T-helper 2 cell treated with Interferon-gamma antibody and Interleukin-4, amounts not matched to agents 100 ng/mL and 5 ng/mL, for 36 hours (primary cell): ENCODE results near the gene GEN1. TPM values are rescaled to one million over a fixed set of nuclear protein-coding genes. Genes with fewer than 3 reads are reported as not detected.
"Not testable (repeated sequence)": the region's sequence is repeated elsewhere in the genome, so short reads cannot be mapped to it uniquely, and the experiment has no call there.

Experiments used
- intact Hi-C: fragments of 100-400 bp; cut with micrococcal nuclease; formaldehyde crosslinking; loops from one replicate; pipeline ENCODE4 v1.15.1; 2023
- total RNA-seq: library from RNA; stranded (reverse); gene quantifications from 2 replicates; pipeline ENCODE4 v1.2.3, GENCODE V29; 2022

GEN1 gene
- total RNA-seq, 1 donor from 2014 or later: 41.8 TPM

- intact Hi-C loops: no loop called here
Observed at GRCh38 chr2:17821535-17822444, 67.9 kb downstream of the GEN1 start.

DNA sequence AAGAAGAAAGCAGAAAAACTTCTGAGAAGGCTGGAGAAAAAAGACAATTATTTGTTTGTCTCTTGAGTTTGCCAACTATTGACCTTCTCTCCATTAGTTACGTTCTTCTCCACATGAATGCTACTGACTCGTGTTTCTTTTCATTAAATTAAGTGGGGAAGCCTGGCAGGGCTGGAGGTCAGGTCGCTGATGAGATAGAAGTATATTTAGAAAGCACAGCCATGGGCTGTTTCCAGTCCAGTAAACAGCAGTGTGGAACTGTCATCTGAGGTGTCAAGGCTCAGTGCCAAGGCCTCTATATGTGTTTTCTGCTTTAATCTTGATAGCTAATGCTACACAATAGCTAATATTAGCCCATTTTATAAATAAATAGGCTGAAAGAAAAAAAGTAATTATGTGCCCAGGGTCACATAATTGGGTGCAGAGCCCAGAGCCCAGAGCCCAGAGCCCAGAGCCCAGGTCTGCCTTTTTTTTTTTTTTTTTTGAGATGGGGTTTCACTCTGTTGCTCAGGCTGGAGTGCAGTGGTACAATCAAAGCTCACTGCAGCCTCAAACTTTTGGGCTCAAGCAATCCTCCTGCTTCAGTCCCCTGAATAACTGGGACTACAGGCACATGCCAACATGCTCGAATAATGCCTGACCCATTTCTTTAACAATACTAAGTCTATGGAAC, 68.6 kb downstream of the GEN1 start:
- intact Hi-C loops: no loop called here

DNA sequence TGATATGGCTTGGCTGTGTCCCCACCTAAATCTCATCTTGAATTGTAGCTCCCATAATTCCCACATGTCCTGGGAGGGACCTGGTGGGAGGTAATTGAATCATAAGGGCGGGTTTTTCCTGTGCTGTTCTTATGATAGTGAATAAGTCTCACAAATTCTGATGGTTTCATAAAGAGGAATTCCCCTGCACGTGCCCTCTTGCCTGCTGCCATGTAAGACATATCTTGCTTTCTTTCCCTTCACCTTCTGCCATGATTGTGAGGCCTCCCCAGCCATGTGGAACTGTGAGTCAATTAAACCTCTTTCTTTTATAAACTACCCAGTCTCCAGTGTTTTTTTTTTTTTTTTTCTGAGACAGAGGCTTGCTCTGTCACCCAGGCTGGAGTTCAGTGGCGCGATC, 69.7 kb downstream of the GEN1 start:
- intact Hi-C loops: not testable (repeated sequence)

DNA sequence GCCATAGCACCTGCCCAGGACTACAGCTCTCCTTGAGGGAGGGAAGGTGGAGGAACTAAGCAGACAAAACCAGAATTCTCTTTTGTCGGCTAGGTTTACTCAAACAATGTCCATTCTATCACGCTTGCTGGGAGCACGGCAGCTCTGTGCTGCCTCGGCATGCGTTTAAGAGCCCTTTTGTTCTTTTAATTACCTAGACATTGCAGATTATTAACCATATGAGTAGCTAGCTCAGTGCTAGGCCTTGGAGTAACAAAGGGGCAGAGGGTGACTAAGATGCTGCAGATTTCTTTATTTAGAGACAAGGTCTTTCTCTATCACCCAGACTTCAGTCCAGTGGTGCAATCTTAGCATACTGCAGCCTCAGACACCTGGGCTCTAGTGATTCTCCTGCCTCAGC, 73.4 kb downstream of the GEN1 start:
- intact Hi-C loops: no loop called here

DNA sequence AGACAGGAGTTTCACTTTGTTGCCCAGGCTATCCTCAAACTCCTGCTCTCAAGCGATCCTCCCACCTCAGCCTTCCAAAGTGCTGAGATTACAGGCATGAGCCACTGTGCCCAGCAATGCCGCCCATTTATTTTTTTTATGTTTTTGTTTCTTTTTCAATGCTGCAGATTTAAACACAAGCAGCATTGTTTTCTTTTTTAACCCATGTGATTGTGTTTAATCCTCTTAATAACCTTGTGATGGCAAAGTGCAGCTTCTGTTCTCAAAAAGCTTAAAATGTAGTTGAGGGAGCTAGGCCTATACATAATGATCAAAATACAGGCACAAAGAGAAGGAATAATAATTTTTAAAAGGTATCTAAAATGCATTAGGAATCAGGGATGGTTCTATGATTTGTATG, 73.8 kb downstream of the GEN1 start:
- intact Hi-C loops: no loop called here

- intact Hi-C loops: loop anchor here (1.0 to 2.0 kb wide), 2 partner anchors 111 to 184 kb away; no protein-coding TSS in a partner anchor
Observed at GRCh38 chr2:17830053-17831034, 76.4 kb downstream of the GEN1 start.

DNA sequence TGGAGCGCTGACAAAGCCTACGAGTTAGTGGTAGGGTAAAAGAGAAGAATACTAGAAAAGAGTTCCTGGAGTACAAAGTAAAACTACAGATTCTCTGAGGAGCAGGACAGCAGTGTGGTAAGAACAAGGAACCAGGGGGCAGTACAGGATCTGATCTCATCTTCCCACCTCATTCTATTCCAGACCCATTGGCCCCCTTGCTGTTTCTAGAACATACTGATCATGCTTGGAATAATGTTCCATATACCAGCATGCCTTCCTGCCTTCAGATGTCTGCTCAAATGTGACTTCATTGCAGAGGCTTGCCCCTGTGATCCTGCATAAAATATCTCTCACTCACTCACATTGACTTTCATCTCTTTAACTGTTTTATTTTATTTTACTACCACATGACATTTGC, 81.6 kb downstream of the GEN1 start:
- intact Hi-C loops: no loop called here

Other genes with a start within 250 kb of the GEN1 start
- gene RAD51AP2, start 235.7 kb upstream of the GEN1 start, total RNA-seq: not detected in 2 replicates
- not detected in 2 replicates for gene VSNL1, start 213.4 kb upstream of the GEN1 start, total RNA-seq
- 43.3 and 43.4 TPM in 2 replicates for gene SMC6, start 328 bp upstream of the GEN1 start, total RNA-seq
- not detected in 2 replicates for gene MSGN1, start 62.3 kb downstream of the GEN1 start, total RNA-seq
- not detected in 2 replicates for gene KCNS3, start 124.5 kb downstream of the GEN1 start, total RNA-seq